OCI-LY3 (cell line): ENCODE results near the gene SYCE1L.
"Not testable (repeated sequence)": the region's sequence is repeated elsewhere in the genome, so short reads cannot be mapped to it uniquely, and the experiment has no call there.

Experiments
- H2AFZ ChIP-seq: fragments of 200-600, 300-600 bp; shearing (Covaris generic); 2 replicates; pipeline ENCODE4 v1.6.0; 2014; ENCODE audit warnings: antibody characterized with exemption, low read depth, low read length
- H3K27ac ChIP-seq: fragments of 200-600, 300-600 bp; sonication (generic); 2 replicates; pipeline ENCODE4 v1.5.1; 2014; ENCODE audit warnings: mild to moderate bottlenecking, low read length, moderate library complexity, mixed read lengths
- H3K27me3 ChIP-seq: fragments of 200-600, 300-600 bp; sonication (generic); 2 replicates; pipeline ENCODE4 v1.6.1; 2014; ENCODE audit warnings: low read depth, low read length, mixed read lengths
- H3K36me3 ChIP-seq: fragments of 200-600, 300-600 bp; sonication (generic); replicated peaks from 2 replicates; pipeline ENCODE3; 2014; ENCODE audit warnings: low read depth, low read length, mixed read lengths
- H3K4me1 ChIP-seq: fragments of 300-600, 200-600 bp; sonication (generic); 2 replicates; pipeline ENCODE4 v1.6.1; 2014; ENCODE audit warnings: low read length, mixed read lengths
- H3K4me2 ChIP-seq: fragments of 200-600, 300-600 bp; sonication (generic); 2 replicates; pipeline ENCODE4 v1.6.1; 2014; ENCODE audit warnings: low read length, mixed read lengths
- H3K4me3 ChIP-seq: fragments of 300-600, 200-600 bp; sonication (generic); 2 replicates; pipeline ENCODE4 v1.5.1; 2014; ENCODE audit warnings: antibody characterized with exemption, mild to moderate bottlenecking, low read length, moderate library complexity
- H3K79me2 ChIP-seq: fragments of 300-600, 200-600 bp; shearing (Covaris generic); 2 replicates; pipeline ENCODE4 v1.6.1; 2014; ENCODE audit warnings: mild to moderate bottlenecking, low read length, mixed read lengths
- H3K9ac ChIP-seq: fragments of 300-600, 200-600 bp; shearing (Covaris generic); 2 replicates; pipeline ENCODE4 v1.6.0; 2014; ENCODE audit warnings: mild to moderate bottlenecking, low read length, moderate library complexity
- H3K9me3 ChIP-seq: fragments of 200-600, 300-600 bp; shearing (Covaris generic); 2 replicates; pipeline ENCODE4 v1.6.1; 2014; ENCODE audit warnings: low read length, mixed read lengths; ENCODE audit not compliant: insufficient read depth
- H4K20me1 ChIP-seq: fragments of 200-600, 300-600 bp; sonication (generic); 2 replicates; pipeline ENCODE4 v1.6.1; 2016; ENCODE audit warnings: low read length, mixed read lengths; ENCODE audit not compliant: insufficient read depth
- EZH2phosphoT487 ChIP-seq: fragments of 200-600 bp; shearing (Covaris generic); IDR thresholded peaks from 2 replicates; pipeline ENCODE4 v1.6.1; 2018; ENCODE audit warnings: antibody characterized with exemption, mixed run types, low read depth
- TF ChIP-seq, protein P1 (sequence below): fragments of 200-600, 300-600 bp; sonication (generic); IDR thresholded peaks from 2 replicates; pipeline ENCODE4 v1.5.1; 2014; ENCODE audit warnings: antibody characterized with exemption, low read length, low read depth

The SYCE1L gene

GRCh38 chr16:77171745-77172635, 27.2 kb upstream of the SYCE1L start:
- H3K4me2 ChIP-seq: no peak overlapping the region
- no peaks in the 10 kb centered on the region for H3K9me3 ChIP-seq
- no peak overlapping the region for H2AFZ ChIP-seq
- no peaks in the 10 kb centered on the region for H3K4me1 ChIP-seq
- no peaks in the 10 kb centered on the region for H3K79me2 ChIP-seq
- 0 out of 2 replicates have a peak, but pooled peaks cover 2% of the 10 kb centered on the region for H4K20me1 ChIP-seq
- H3K9ac ChIP-seq: no peak overlapping the region
- TF ChIP-seq EZH2phosphoT487: no peak
- TF ChIP-seq, protein P1, sequence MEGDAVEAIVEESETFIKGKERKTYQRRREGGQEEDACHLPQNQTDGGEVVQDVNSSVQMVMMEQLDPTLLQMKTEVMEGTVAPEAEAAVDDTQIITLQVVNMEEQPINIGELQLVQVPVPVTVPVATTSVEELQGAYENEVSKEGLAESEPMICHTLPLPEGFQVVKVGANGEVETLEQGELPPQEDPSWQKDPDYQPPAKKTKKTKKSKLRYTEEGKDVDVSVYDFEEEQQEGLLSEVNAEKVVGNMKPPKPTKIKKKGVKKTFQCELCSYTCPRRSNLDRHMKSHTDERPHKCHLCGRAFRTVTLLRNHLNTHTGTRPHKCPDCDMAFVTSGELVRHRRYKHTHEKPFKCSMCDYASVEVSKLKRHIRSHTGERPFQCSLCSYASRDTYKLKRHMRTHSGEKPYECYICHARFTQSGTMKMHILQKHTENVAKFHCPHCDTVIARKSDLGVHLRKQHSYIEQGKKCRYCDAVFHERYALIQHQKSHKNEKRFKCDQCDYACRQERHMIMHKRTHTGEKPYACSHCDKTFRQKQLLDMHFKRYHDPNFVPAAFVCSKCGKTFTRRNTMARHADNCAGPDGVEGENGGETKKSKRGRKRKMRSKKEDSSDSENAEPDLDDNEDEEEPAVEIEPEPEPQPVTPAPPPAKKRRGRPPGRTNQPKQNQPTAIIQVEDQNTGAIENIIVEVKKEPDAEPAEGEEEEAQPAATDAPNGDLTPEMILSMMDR: peak; percentile 84
- H3K4me3 ChIP-seq: no peak overlapping the region
- H3K27ac ChIP-seq: no peak overlapping the region
- no peaks in the 10 kb centered on the region for H3K36me3 ChIP-seq
- H3K27me3 ChIP-seq: peaks cover 32% of the 10 kb centered on the region

DNA sequence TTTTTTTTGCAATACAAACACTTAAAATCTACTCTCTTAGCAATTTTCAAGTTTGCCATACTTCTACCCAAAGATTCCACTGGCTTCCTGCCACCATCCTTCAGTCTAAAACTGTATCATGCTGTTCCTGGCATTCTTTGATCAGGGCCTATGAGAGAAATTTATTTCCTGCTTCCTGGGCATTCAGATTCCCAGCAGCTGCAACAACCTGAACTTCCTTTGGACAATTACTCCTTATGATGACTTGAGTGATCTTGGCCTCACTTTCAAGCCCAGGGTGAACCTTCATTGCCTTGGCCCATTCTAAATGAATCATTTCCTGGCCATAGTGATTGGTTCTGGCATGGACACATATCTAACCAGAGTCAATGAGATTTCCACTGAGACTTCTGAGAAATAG, 26.3 kb upstream of the SYCE1L start:
- no peak overlapping the region for H3K9ac ChIP-seq
- H3K27me3 ChIP-seq: peaks cover 23% of the 10 kb centered on the region
- H3K27ac ChIP-seq: no peak overlapping the region
- no peaks in the 10 kb centered on the region for H3K4me1 ChIP-seq
- TF ChIP-seq EZH2phosphoT487: no peak
- TF ChIP-seq, protein P1: no peak
- H3K36me3 ChIP-seq: no peaks in the 10 kb centered on the region
- no peak overlapping the region for H2AFZ ChIP-seq
- H3K79me2 ChIP-seq: no peaks in the 10 kb centered on the region
- H3K9me3 ChIP-seq: no peaks in the 10 kb centered on the region
- H4K20me1 ChIP-seq: 0 out of 2 replicates have a peak, but pooled peaks cover 2% of the 10 kb centered on the region
- no peak overlapping the region for H3K4me3 ChIP-seq
- H3K4me2 ChIP-seq: no peak overlapping the region

DNA sequence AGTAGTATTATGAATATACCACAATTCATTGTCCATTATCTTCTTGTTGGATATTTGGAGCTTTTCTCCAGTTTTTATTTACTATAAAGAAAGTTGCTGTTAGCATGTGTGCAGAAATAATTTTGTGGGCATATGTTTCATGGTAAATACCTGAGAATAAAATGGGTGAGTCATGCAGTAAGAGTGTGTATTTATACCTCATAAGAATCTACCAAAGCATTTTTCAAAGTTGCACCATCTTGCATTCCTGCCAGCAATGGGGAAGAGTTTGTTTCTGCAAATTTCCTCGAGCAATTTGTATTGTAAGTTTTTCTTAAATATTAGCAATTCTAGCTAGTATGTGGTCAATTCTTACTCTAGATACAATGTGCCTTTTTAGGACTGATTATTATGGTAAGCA, 16.1 kb upstream of the SYCE1L start:
- TF ChIP-seq, protein P1: no peak
- TF ChIP-seq EZH2phosphoT487: no peak
- Histone ChIP-seq H3K9me3 (no peaks in the 10 kb centered on the region), H2AFZ (no peak overlapping the region), H3K79me2 (no peaks in the 10 kb centered on the region), H3K36me3 (no peaks in the 10 kb centered on the region), H3K27ac (no peak overlapping the region), H4K20me1 (no peaks in the 10 kb centered on the region), H3K9ac (no peak overlapping the region), H3K4me3 (no peak overlapping the region), H3K4me2 (no peak overlapping the region), H3K27me3 (no peaks in the 10 kb centered on the region), H3K4me1 (peaks cover 4% of the 10 kb centered on the region; the same call in 1 of the 2 replicates)

DNA sequence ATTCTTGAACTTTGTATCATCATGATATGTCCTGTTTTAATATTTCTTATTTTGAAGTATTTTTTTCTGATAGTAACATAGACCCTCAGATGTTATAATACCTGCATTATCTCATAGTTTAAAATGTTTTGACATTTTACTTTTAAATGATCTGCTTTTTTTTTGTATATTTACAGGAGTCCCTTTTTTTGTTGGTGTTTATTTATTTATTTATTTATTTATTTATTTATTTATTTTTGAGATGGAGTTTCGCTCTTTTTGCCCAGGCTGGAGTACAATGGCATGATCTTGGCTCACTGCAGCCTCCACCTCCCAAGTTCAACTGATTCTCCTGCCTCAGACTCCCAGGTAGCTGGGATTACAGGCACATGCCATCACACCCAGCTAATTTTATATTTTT, 12.9 kb upstream of the SYCE1L start:
- not testable (repeated sequence) for H3K79me2 ChIP-seq, H3K9ac ChIP-seq, H3K27me3 ChIP-seq, H4K20me1 ChIP-seq, H3K4me3 ChIP-seq, H3K4me2 ChIP-seq, H3K9me3 ChIP-seq, H3K27ac ChIP-seq, H2AFZ ChIP-seq, H3K36me3 ChIP-seq, H3K4me1 ChIP-seq
